GM19328 (cell line): ENCODE measurements around the gene TSC22D1.

Experiments used
- ATAC-seq: cut with Tn5 transposase; IDR thresholded peaks from one replicate; pipeline ENCODE4 v1.9.1; 2021; ENCODE audit warnings: mild to moderate bottlenecking, moderate library complexity; ENCODE audit not compliant: unreplicated experiment

The TSC22D1 gene

DNA sequence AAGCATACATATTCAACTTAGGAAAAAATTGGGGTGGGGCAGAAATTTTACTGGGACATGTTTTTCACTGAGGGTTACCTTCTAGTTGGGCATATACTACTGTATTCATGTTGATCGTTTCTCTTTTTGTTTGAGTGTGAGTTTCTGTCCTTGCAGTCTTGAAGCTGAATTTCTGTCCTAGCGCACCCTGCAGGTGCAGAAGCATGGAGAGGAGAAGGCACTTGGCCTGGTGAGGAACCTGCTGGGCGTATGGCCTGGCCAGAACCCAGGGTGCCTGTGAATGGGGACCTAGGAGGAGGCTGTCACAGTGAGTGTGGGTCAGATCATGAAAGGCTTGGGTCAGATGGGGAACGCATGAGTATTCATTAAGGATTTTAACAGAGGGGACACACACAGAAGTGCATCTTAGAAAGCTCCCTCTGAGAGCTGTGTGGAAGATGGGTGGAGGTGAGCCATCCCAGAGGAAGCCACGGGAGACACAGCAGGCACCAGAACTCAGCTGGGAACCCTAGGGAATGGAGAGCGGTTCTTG, 165.7 kb downstream of the TSC22D1 start:
- ATAC-seq: no peak

DNA sequence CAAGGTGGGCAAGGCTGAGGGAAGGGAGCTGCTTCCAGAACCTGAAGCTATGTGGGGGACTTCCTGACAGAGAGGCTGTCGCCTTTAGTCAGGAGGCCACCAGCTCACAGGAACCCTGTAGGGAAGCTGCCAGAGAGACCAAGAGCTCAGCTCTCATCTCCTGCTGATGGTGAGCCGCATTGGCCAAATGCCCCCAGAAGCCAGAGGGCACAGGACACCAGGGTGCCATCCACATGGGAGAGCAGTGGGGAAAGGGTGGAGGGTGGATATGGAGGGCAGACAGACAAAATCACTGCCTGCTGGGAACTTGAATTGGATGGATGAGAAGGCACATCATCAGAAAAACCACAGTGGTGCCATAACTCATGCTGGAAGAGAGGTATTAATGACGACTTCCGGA, 166.5 kb downstream of the TSC22D1 start:
- ATAC-seq: no peak

DNA sequence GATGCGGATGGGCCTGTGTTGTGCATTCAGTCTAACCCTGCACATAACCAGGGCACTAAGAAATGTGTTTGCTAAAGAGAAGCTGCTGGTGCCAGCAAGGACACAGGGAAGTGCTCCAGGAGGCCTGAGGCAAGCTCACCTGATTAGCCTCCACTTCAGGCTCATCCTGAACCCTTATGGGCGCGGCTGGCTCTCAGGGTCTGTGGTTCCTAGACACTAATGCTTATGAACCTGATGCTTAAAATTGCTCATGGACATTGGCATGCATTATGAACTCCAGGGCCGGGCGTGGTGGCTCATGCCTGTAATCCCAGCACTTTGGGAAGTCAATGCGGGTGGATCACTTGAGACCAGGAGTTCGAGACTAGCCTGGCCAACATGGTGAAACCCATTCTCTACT, 168.2 kb downstream of the TSC22D1 start:
- no peak for ATAC-seq

DNA sequence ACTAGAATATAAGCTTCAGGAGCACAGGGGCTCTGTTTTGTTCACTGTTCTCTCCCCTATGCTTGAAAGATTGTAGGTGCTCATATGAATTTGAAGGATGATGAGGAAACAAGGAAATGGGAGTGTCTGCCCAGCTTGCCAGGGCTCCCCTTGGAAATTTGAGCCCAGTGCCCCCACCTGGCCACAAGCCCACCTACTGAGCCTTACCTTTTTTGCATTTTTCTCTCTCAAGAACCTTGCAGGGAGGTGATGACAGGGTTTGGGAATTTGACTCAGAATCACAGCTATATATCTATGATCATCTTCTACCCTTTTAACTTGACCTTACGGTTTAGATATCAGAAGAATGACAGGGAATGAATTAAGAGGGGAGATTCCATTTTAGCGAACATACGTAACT, 168.8 kb downstream of the TSC22D1 start:
- ATAC-seq: no peak

DNA sequence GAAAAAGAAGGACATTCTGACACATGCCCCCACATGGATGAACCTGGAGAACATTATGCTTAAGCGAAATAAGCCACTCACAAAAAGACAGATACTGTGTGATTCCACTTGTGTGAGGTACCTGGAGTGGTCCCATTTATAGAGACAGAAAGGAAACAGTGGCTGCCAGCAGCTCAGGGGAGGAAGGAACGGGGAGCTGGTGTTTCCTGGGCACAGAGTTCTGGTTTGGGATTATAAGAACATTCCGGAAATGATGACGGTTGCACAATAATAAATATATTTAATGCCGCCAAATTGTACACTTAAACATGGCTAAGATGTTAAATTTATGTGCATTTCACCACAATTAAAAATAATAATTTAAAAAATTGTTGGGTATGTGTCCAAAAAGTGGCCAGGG, 169.5 kb downstream of the TSC22D1 start:
- no peak for ATAC-seq

DNA sequence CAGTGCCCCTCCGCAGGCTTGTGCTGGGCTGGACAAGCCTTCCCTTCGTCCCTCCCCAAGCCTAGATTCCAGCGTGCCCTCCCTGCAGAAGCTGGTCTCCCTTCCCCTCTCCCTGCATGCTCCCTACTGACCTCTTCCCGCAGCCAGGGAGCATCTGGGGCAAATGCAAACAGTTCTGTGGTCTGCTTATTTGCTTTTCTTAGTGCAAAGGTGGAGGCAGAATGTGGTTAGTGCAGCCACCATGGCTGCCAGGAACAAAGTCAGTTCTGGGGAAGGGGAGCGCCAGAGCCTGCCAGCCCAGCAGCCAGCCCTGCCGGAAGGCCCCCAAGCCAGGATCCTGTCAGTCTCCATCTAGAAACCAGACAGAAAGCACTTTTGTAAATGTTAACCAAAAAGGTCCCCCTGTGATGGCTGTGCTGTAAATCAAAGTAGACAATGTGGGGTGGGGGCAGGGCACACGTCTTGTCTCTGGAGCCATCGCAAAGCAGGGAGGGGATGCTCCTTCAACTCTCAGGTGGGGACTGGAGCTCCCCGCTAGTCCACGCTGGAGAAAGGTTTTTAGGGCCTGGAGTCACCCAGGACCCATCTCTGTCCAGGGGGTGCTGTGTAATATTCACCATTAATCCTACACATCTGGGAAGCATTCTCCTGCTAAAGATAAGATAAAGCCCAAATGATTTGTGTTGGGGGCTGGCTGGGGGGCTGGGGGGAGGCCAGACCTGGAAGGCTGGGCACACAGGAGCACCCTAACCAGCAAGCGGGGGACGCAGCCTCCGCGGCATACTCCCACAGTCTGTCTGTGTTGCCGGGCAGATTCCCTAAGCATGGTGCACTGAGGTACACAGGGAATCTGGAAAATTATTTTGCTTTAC, 171.6 kb downstream of the TSC22D1 start:
- ATAC-seq: no peak

DNA sequence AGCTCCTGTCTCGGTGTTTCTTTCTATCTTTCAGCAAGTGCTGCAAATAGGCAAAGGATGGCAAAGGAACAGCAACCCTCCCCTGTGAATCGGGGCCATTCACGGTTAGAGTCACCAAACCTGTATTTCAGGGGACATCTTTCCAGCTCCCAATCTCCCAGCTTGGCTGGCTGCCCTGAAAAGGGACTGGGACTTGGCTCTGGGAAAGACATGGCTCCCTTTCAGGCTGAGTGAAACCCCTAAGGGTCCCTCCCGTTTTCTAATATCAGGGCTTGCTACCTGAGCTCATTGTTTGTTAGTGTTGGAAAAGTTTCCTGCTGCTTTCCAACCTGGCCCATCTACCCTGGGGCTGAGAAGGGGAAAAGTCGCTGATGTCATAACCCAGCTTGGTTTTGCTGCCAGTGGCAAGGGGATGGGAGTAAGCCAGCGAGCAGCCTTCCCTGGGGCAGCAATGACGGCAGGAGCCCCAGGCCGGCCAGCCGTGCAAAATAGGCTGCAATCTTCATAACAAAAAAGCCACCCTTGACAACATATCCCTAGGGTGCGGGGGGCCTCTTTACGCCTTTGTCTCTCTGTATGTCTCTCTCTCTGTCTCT, 172.6 kb downstream of the TSC22D1 start:
- ATAC-seq: no peak

DNA sequence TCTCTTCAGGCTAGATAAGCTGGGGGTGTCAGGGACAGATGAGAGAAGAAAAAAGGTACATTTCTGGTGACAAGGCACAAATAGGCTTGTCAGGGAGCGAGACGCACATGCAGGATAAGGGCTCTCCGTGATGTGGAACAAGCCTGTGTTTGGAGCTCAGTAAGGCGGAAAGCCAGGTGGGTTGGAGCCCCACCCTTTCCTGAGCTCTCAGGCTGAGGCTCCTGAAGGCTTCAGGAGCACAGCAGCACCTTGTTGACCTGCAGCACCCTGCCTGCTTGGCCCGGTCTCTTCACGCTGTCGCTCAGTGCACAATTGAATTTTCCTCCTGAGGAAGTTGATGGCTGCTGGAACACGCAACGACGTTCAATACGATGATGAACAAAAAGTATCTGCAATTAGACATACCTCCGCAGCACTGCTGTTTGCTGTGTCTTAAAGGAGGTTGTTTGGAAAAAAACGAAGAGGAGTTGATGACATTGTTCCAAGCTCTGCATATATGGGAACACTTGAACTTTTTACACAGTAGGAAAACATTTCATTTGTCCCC, 173.2 kb downstream of the TSC22D1 start:
- ATAC-seq: no peak

DNA sequence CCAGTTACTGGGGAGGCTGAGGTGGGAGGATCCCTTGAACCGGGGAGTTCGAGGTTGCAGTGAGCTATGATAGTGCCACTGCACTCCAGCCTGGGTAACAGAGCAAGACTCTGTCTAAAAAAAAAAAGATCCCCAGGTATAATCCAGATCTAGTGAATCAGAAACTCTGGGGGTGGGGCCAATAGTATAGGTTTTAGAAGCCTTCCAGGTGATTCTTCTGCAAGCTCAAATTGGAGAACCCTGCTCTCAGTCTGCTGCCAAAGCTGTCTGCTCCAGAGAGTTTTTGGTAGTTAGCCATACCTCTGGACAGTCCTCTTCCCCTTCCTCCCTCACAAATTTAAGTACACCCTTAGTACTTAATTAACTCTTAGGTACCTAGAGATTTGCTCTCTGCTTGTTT, 174.6 kb downstream of the TSC22D1 start:
- ATAC-seq: no peak

DNA sequence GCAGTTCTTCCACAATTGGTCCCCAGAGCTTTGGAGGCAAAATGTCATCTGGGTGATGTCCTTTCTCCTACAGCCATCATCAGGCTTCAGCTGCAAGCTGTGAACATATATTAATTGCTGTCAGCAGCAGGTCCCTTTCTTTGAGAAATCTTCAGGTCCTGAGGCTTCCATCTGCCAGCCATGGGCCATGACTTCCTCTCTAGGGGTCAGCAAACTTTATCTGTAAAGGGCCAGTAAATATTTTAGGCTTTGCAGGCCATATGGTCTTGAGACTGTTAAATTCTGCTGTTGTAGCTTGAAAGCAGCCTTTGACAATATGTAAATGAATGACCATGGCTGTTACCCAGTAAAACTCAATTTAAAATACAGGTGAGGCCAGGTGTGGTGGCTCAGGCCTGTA, 175.4 kb downstream of the TSC22D1 start:
- no peak for ATAC-seq

DNA sequence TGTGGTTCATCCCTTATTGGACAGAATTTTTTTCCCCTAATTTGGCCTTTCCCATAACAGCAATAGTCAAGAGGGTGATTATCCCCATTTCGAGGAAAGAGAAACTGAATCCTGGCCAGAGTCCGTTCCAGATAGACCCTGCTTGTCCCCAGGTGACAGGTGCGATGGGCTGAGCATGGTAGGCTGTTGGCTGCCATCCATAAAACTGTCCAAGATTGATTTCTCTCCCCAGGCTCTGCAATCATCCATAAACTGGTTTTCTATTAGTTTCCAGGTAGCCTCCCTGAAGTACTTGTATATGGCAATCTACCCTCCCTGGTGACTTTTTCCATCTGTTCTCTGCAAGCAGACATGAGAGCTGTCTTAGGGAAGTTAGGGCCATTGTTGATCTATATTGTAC, 177.1 kb downstream of the TSC22D1 start:
- ATAC-seq: no peak

DNA sequence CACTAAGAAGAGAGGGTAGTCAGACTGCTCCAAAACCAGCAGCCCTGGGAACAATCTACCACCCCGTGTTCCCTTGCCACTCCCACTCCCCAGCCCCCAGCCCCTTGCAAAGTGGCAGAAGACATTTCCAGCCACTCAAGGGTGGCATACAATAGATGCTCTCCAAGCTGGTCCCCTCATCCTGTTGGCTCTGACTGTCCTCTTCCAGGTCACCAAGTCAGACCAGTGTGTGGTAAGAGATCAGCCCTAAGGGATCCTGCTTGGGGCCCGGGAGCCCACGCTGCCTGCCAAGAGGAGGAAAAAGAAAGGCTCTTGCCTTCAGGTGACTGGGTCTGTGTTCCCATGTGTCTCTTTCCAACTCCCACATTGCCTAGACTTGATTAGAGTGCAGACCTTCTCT, 177.5 kb downstream of the TSC22D1 start:
- ATAC-seq: no peak

DNA sequence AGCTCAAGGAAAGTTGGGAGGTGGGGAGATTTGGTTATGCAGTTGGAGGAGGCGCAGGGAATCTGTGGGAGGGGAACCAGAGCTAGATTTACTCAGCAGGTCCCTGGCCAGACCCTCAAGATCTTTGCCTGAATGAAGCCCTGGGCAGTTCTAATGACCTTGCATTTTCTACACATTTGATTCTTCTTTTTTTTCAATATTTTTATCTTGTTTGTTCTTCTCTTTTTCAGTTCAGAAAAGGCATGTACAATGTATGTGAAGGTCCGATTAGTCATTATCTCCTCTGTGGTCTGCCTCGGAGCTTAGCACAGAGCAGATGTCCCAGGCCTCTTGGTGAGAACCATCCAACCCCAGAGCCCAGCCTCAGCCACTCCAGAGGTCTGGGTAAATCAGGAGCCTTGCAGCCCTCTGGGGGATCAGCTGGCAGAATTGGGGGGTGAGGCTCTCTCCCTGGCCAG, 178.3 kb downstream of the TSC22D1 start:
- ATAC-seq: no peak

DNA sequence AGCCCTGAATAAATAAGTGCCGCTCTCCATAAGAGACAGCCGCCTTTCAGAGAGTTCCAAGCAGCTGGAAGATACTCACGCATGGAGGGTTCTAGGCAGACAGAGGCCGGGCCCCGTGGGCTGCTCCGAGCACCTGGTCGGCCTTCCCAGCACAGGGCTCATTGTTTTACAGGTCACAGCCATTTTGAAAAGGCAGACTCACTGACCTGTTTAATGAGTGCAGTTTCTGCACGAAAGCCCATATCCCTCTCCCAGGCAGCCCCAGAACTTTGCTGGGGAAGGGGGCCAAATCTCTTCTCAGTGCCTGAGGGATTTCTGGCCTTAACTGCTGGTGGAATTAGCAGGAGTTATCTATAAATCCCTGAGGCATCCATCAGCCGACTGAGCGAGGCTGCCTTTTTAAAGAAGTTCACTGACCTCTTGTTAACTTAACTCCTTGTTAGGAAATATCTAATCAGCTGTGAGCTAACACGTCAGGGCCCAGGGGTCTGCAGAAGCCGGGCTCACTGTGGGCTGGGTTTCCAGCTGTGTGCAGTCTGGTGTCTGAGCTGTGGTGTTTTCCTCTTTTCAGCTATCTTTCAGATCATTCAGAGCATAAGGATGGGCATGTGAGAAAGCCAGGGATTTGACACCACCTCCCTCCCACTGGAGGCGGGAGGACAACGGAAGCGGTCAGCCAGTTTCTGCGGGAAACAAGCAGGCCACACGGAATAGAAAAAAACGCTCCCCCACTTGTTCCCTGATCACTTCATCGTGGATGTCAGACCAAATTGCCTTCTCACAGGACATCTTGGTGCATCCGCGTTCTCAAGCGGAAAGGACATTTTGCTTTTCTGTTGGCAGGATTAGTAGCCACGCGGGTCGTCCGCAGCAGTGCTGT, 179.2 kb downstream of the TSC22D1 start:
- no peak for ATAC-seq

DNA sequence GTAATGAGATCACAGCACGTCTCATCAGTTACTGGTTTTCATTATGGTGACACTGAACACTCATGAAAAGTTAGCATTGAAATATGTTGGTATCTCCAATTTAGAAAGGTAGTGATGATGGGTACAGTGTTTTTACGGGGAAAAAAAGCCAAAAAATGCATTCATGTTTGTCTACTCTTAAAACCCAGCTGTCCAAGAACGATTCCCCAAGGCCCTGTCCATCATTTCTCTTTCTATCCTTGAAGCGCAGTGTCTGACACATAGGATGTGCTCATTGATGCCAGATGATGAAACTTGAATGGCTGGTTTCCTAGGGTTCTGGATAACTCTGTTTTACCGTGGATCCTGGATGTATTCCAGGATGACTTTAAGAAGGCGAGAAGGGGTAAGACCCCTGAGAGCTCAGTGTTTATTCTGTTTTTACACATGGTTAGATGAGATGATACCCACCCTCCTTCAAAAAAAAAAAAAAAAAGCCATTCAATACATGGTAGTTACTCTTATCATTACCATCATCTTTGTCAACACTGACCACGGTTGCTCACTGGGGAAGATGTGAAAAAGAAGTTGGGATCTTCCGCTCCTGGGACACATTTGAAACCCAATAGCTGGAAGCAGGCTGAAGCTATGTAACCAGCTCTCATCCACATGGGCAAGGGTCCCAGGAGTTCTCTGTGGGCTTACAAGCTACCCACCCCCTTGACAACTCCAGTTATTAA, 180.0 kb downstream of the TSC22D1 start:
- ATAC-seq: no peak

DNA sequence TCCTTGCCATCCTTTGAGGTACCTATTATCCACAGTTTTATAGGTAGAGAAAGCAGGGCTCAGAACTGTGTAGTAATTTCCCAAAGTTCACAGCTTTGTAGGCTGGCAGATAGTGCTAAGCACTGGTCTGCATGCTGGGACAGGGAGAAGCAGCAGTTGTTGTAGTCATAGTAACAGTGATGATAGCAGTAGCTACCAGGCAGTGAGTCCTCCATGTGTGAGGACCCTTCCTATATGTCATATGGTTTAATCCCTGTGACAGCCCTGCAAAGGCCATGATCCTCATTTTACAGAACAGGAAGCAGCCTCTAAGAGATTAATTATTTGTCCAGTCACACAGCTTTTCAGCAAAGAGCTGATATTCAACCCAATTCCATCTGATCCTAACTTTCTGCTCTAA, 181.5 kb downstream of the TSC22D1 start:
- ATAC-seq: no peak

DNA sequence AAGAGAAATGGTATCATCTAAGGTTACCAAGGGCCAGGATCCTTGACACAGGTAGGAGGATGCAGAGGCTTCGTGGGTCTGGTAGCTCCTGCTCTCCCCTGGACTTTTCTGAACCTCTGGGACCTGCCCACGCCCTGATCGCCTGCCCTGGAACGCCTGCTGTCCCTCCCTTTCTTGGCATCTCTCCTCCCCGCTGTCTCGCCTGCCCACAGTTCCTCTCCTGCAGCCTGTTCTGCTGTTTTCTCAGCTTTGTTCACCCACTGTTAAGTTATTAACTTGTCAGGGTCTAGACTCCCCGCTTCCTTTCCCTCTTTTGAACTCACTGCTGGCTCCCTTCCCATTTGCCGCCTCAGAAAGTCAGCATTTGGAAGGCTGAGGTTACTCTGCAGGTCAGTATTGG, 182.7 kb downstream of the TSC22D1 start:
- no peak for ATAC-seq

DNA sequence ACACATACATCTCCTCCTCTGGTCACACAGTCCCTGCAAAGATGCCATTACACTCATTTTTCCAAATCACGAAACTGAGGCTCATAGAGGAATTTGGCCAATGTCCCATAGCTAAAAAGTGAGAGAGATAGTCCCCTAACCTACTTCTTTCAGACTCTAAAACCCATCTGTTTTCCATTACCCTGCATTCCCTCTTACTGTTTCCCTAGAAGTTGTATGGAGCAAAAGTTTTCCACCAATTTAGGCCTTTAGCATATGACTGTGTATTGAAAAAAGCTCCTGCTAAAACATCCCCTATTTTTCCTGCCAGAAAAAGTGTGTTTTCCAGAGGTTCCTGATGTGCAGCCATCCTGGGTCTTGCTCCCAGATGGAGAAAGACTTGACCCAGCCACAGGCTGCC, 186.3 kb downstream of the TSC22D1 start:
- ATAC-seq: no peak

DNA sequence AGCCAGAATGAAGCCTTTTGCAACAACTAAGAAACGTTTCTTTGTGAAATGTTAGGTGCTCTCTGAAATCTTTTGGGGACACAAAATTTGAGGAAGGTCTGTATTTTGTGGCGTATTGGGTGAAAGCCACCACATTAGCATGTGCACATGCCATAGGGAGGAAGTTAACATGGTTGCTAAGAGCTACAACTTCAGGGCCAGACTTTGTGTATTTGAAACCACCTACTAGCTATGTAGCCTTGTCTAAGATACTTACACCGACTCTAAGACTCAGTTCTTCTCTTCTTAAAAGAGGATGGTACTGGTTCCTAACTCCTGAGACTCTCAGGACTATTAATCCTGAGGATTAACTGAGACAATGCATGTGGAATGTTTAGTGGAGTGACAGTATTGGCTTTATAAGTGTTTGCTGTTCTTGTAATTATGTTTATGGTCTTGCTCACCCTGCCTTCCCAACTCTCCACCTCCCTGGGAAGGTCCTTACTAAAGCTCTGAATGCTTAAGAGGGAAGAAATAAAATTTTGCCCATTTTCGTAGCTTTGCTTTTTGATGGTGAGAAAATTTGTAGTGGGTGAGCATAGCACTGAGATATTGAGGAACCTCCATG, 187.0 kb downstream of the TSC22D1 start:
- no peak for ATAC-seq
